Ishikawa (cell line): ENCODE results near the gene ZBTB49.

Source experiments
- CEBPB ChIP-seq: IDR thresholded peaks from 2 replicates; pipeline ENCODE4 v1.6.1; 2012
- EGR1 ChIP-seq: IDR thresholded peaks from 2 replicates; pipeline ENCODE4 v1.6.1; 2012
- EP300 ChIP-seq: IDR thresholded peaks from 2 replicates; pipeline ENCODE4 v1.6.1; 2012; ENCODE audit warnings: borderline replicate concordance
- FOXM1 ChIP-seq: IDR thresholded peaks from 2 replicates; pipeline ENCODE4 v1.6.1; 2012; ENCODE audit warnings: low read depth, borderline replicate concordance
- MAX ChIP-seq: IDR thresholded peaks from 2 replicates; pipeline ENCODE4 v1.6.1; 2012
- NFIC ChIP-seq: IDR thresholded peaks from 2 replicates; pipeline ENCODE4 v1.6.1; 2012
- RAD21 ChIP-seq: IDR thresholded peaks from 2 replicates; pipeline ENCODE4 v1.6.1; 2012; ENCODE audit warnings: low read depth
- REST ChIP-seq: IDR thresholded peaks from 2 replicates; pipeline ENCODE4 v1.6.1; 2012; ENCODE audit warnings: low read depth, mild to moderate bottlenecking
- TAF1 ChIP-seq: IDR thresholded peaks from 2 replicates; pipeline ENCODE4 v1.6.1; 2012; ENCODE audit warnings: low read depth, mild to moderate bottlenecking
- TCF12 ChIP-seq: IDR thresholded peaks from 2 replicates; pipeline ENCODE4 v1.6.1; 2012; ENCODE audit warnings: low read depth
- USF1 ChIP-seq: IDR thresholded peaks from 2 replicates; pipeline ENCODE4 v1.6.1; 2012
- YY1 ChIP-seq: IDR thresholded peaks from 2 replicates; pipeline ENCODE4 v1.6.1; 2012; ENCODE audit warnings: low read depth
- ZBTB7A ChIP-seq: IDR thresholded peaks from 2 replicates; pipeline ENCODE4 v1.6.1; 2012; ENCODE audit warnings: low read depth

- no peak for TF ChIP-seq FOXM1
- TF ChIP-seq NFIC = no peak
- TF ChIP-seq ZBTB7A = no peak
- no peak for TF ChIP-seq EGR1
- TF ChIP-seq REST = no peak
- TF ChIP-seq TAF1 = no peak
- no peak for TF ChIP-seq CEBPB
- TF ChIP-seq EP300 = no peak
- TF ChIP-seq MAX = no peak
- no peak for TF ChIP-seq USF1
- no peak for TF ChIP-seq TCF12
- no peak for TF ChIP-seq YY1
- no peak for TF ChIP-seq RAD21
Observed at GRCh38 chr4:4368809-4369580, 78.9 kb downstream of the ZBTB49 start.
